HEK293 (cell line): ENCODE measurements around the gene TESMIN.

Experiments
- KLF10 ChIP-seq: fragments of 450-650 bp; IDR thresholded peaks from 2 replicates; pipeline ENCODE4 v1.5.1; 2018; ENCODE audit warnings: missing biosample characterization, mild to moderate bottlenecking, missing genetic modification characterization
- SETDB1 ChIP-seq: IDR thresholded peaks from one replicate; pipeline ENCODE4 v1.6.1; 2017; ENCODE audit warnings: mild to moderate bottlenecking, low read length, moderate library complexity, mixed read lengths; ENCODE audit not compliant: insufficient read length
- ZBTB7A ChIP-seq: fragments of 450-650 bp; formaldehyde crosslinking; IDR thresholded peaks from 2 replicates; pipeline ENCODE4 v1.5.1; 2016; ENCODE audit warnings: low read depth, missing biosample characterization, missing genetic modification characterization
- ZNF133 ChIP-seq: fragments of 450-650 bp; formaldehyde crosslinking; IDR thresholded peaks from 2 replicates; pipeline ENCODE4 v1.5.1; 2016; ENCODE audit warnings: missing biosample characterization, missing genetic modification characterization
- TF ChIP-seq, protein P1 (sequence below): fragments of 450-650 bp; formaldehyde crosslinking; IDR thresholded peaks from 2 replicates; pipeline ENCODE4 v1.5.1; 2016; ENCODE audit warnings: missing biosample characterization, missing genetic modification characterization
- TF ChIP-seq, protein P2 (sequence below): sonication (generic); formaldehyde crosslinking; IDR thresholded peaks from 2 replicates; pipeline ENCODE4 v1.8.1; 2022; ENCODE audit warnings: mild to moderate bottlenecking, moderate library complexity, missing genetic modification reagents

DNA sequence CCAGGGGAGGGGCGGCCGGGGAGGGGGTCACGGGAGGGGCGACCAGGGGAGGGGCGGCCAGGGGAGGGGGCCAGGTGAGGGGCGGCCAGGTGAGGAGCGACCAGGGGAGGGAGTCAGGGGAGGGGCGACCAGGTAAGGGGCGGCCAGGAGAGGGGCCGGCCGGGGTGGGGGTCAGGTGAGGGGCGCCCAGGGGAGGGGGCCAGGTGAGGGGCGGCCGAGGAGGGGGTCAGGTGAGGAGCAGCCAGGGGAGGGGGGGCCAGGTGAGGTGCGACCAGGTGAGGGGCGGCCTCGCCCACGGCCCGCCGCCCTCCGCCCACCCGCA is 355 bp downstream of the TESMIN start:
- no peak for TF ChIP-seq KLF10 (tag by site-specific recombination)
- TF ChIP-seq ZNF133 (tag by site-specific recombination): no peak
- TF ChIP-seq, protein P1, sequence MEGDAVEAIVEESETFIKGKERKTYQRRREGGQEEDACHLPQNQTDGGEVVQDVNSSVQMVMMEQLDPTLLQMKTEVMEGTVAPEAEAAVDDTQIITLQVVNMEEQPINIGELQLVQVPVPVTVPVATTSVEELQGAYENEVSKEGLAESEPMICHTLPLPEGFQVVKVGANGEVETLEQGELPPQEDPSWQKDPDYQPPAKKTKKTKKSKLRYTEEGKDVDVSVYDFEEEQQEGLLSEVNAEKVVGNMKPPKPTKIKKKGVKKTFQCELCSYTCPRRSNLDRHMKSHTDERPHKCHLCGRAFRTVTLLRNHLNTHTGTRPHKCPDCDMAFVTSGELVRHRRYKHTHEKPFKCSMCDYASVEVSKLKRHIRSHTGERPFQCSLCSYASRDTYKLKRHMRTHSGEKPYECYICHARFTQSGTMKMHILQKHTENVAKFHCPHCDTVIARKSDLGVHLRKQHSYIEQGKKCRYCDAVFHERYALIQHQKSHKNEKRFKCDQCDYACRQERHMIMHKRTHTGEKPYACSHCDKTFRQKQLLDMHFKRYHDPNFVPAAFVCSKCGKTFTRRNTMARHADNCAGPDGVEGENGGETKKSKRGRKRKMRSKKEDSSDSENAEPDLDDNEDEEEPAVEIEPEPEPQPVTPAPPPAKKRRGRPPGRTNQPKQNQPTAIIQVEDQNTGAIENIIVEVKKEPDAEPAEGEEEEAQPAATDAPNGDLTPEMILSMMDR (tag by site-specific recombination): no peak
- TF ChIP-seq, protein P2, sequence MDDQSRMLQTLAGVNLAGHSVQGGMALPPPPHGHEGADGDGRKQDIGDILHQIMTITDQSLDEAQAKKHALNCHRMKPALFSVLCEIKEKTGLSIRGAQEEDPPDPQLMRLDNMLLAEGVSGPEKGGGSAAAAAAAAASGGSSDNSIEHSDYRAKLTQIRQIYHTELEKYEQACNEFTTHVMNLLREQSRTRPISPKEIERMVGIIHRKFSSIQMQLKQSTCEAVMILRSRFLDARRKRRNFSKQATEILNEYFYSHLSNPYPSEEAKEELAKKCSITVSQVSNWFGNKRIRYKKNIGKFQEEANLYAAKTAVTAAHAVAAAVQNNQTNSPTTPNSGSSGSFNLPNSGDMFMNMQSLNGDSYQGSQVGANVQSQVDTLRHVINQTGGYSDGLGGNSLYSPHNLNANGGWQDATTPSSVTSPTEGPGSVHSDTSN (CRISPR knock-in tag): no peak
- no peak for TF ChIP-seq ZBTB7A (tag by site-specific recombination)
- no peak for TF ChIP-seq SETDB1
